GM10248 (cell line): ENCODE results near the gene KCNMB4.

Experiments used
- CTCF ChIA-PET: fragments of 300-600 bp; sonication (Branson Sonifier 250); formaldehyde crosslinking; extraction: SDS; loops from one replicate; lab custom pipeline; 2021; ENCODE audit warnings: antibody characterized with exemption; lab: Yijun Ruan, JAX
- POLR2A ChIA-PET: fragments of 350-650 bp; sonication (Branson Sonifier 250); formaldehyde crosslinking; extraction: SDS; loops from one replicate; lab custom pipeline; 2020; ENCODE audit warnings: antibody characterized with exemption; lab: Yijun Ruan, JAX
- DNase-seq: peaks from one replicate; pipeline ENCODE4 v3.0.0; 2012; ENCODE audit errors: extremely low spot score
- TF ChIP-seq, protein P1 (sequence below): IDR thresholded peaks from 2 replicates; pipeline ENCODE4 v1.5.1; 2012; ENCODE audit warnings: mild to moderate bottlenecking, low read depth; ENCODE audit errors: extremely low read depth, missing control alignments, control extremely low read depth

The KCNMB4 gene

DNA sequence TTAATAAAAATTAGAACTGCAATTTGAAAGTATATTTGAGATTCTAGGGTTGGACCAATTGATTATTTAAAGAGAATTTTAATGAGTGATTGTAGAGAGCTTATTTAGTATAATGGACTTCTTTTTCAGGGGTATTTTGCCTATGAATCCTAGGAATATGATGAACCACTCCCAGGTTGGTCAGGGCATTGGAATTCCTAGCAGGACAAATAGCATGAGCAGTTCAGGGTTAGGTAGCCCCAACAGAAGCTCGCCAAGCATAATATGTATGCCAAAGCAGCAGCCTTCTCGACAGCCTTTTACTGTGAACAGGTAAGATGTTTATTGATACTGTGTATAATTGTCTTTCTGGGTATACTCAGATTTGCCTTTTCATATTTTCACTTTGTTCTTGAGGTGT lies 35.9 kb upstream of the KCNMB4 start:
- ChIA-PET POLR2A (no interaction called here), CTCF (no interaction called here)
- TF ChIP-seq, protein P1, sequence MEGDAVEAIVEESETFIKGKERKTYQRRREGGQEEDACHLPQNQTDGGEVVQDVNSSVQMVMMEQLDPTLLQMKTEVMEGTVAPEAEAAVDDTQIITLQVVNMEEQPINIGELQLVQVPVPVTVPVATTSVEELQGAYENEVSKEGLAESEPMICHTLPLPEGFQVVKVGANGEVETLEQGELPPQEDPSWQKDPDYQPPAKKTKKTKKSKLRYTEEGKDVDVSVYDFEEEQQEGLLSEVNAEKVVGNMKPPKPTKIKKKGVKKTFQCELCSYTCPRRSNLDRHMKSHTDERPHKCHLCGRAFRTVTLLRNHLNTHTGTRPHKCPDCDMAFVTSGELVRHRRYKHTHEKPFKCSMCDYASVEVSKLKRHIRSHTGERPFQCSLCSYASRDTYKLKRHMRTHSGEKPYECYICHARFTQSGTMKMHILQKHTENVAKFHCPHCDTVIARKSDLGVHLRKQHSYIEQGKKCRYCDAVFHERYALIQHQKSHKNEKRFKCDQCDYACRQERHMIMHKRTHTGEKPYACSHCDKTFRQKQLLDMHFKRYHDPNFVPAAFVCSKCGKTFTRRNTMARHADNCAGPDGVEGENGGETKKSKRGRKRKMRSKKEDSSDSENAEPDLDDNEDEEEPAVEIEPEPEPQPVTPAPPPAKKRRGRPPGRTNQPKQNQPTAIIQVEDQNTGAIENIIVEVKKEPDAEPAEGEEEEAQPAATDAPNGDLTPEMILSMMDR = no peak
- no peak for DNase-seq

DNA sequence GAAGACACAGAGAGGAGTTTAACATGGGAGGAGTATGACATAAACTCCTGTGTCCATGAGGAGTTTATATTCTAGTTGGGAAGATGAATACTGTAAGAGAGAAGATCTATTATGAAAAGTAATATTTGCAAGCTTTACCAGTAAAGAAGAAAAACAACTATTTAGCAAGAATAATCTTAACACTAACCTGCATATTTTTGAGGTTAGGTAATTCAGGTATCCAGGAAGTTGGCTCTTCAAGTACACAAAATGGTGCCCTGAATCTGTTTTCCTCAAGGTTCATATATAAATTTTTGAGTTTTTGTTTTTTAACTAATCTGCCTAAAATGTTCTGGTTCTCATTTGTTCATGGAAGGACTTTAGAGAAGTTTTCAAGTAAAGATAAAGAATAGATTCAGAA lies 33.9 kb upstream of the KCNMB4 start:
- POLR2A ChIA-PET = no interaction called here
- CTCF ChIA-PET = no interaction called here

DNA sequence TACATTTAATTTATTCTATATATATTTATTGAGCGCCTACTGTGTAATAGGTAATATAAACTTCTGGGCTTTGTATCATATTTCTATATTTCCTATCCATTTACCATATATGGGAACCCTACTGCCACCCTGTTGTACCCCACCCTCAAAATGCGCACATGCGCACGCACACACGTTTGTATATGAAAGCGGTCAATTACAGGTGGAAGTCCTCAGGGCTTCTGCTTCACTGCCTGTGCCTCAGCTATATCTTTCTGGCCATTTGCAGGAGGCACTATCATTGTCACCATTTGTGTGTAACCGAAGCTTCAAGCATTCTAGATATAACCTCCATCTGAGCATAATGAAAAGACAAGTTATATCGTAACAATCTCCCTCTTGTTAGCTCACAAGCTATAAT lies 31.3 kb upstream of the KCNMB4 start:
- TF ChIP-seq, protein P1 = no peak
- CTCF ChIA-PET = interaction anchor here (1.1 to 1.4 kb wide), 2 partner anchors 11 to 25 kb away, joined by 4 read pairs; no protein-coding TSS in a partner anchor
- DNase-seq = no peak
- POLR2A ChIA-PET = no interaction called here

More for the DNA sequence above, 33.9 kb upstream of the KCNMB4 start:
- TF ChIP-seq, protein P1 = no peak
- DNase-seq = no peak

DNA sequence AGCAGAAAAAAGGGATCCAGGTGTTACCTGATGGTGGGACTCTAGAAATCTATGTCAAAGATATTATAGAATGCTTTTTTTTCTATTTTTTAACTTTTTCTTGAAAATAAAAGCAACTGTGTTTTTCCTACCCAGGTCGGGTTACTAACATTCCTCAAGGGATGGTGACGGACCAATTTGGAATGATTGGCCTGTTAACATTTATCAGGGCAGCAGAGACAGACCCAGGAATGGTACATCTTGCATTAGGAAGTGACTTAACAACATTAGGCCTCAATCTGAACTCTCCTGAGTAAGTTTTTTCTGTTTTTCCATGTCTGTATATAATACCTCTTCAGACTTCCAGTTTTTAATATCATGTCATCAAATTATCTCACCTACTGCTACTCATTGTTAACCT lies 27.6 kb upstream of the KCNMB4 start:
- no peak for DNase-seq
- ChIA-PET CTCF (interaction anchor here (1.3 to 1.9 kb wide), 3 partner anchors 10 to 14 kb away, joined by 3 to 4 read pairs (median 3); no protein-coding TSS in a partner anchor), POLR2A (no interaction called here)
- TF ChIP-seq, protein P1 = no peak

DNA sequence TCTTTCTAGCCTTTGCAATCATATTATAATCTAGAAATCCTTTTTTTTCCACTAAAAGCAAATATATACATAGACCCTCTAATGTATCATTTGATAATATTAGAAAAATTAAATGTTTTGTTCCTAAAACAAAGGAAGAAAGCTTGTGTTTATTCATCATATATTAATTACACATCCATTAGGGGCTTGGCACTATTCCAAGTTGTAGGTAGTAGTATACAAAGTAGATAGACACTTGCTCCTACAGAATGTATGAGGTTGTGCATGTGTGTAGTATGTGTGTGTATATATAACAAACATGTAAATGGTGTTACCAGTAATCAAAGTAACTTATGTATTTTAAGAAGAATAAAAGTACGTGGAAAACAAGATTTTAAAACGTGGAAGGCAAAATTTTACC lies 15.0 kb upstream of the KCNMB4 start:
- POLR2A ChIA-PET = no interaction called here
- CTCF ChIA-PET = no interaction called here
- DNase-seq = no peak
- TF ChIP-seq, protein P1 = no peak

DNA sequence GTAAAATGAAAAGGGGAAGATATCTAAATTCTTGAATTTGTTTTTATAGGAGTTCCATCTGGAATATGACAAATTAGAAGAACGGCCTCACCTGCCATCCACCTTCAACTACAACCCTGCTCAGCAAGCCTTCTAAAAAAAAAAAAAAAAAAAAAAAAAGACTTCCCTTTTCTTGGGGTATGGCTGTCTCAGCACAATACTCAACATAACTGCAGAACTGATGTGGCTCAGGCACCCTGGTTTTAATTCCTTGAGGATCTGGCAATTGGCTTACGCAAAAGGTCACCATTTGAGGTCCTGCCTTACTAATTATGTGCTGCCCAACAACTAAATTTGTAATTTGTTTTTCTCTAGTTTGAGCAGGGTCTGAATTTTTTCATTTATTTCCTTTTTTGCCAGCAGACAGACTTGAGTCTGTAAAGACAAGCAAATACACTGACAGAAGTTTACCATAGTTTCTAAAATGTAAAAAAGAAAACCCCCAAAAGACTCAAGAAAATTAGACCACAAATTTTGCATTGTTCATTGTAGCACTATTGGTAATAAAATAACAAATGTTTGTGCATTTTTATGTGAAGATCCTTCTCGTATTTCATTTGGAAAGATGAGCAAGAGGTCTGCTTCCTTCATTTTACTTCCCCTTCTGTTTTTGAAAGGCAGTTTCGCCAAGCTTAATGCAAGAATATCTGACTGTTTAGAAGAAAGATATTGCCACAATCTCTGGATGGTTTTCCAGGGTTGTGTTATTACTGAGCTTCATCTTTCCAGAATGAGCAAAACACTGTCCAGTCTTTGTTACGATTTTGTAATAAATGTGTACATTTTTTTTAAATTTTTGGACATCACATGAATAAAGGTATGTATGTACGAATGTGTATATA lies 12.1 kb upstream of the KCNMB4 start:
- TF ChIP-seq, protein P1 = no peak
- CTCF ChIA-PET = interaction anchor here (0.7 to 1.1 kb wide), 2 partner anchors 10 to 12 kb away, joined by 3 to 4 read pairs; partner anchors contain the start of gene KCNMB4
- DNase-seq = no peak
- POLR2A ChIA-PET = no interaction called here
